Spleen (tissue), 11 donors: Measurements from ENCODE around the gene SUDS3. TPM values are rescaled to one million over a fixed set of nuclear protein-coding genes. Genes with fewer than 3 reads are reported as not detected.

Source experiments
- DNase-seq: peaks from one replicate; pipeline ENCODE4 v3.0.0-alpha.2; 2020
- H3K27ac ChIP-seq, 8 donors: fragments of 200-600 bp; sonication (generic) in 7 of 8; 1 replicate in 4 of 8; 2 replicates in 4 of 8; pipeline versions ENCODE4 v1.5.0 to v1.8.0; 2016 to 2021; ENCODE audit warnings: inconsistent platforms in 4 of 8, mild to moderate bottlenecking in 4 of 8, moderate library complexity in 1 of 8
- H3K27me3 ChIP-seq, 7 donors: fragments of 200-600 bp; sonication (generic) in 6 of 7; replicated peaks in 1 of 7; 1 replicate in 4 of 7; 2 replicates in 3 of 7; pipeline versions ENCODE4 v1.5.0 to v1.8.0; 2016 to 2021; ENCODE audit warnings: inconsistent platforms in 3 of 7, mild to moderate bottlenecking in 1 of 7
- H3K36me3 ChIP-seq, 6 donors: fragments of 200-600 bp; sonication (generic) in 5 of 6; 1 replicate in 4 of 6; 2 replicates in 2 of 6; pipeline versions ENCODE4 v1.5.0 to v1.8.0; 2016 to 2021; ENCODE audit warnings: inconsistent platforms in 2 of 6
- H3K4me1 ChIP-seq, 6 donors: fragments of 200-600 bp; sonication (generic) in 5 of 6; 1 replicate in 3 of 6; 2 replicates in 3 of 6; pipeline versions ENCODE4 v1.5.0 to v1.8.0; 2016 to 2021; ENCODE audit warnings: inconsistent platforms in 3 of 6
- H3K4me3 ChIP-seq, 8 donors: fragments of 200-600 bp; sonication (generic) in 7 of 8; 1 replicate in 4 of 8; 2 replicates in 4 of 8; pipeline versions ENCODE4 v1.5.0 to v1.8.0; 2016 to 2021; ENCODE audit warnings: inconsistent platforms in 4 of 8, mild to moderate bottlenecking in 4 of 8, moderate library complexity in 2 of 8
- H3K9me3 ChIP-seq, 8 donors: fragments of 200-600 bp; sonication (generic) in 7 of 8; 1 replicate in 4 of 8; 2 replicates in 4 of 8; pipeline versions ENCODE4 v1.5.0 to v1.8.0; 2016 to 2021; ENCODE audit warnings: inconsistent platforms in 4 of 8
- POLR2A ChIP-seq, 3 donors: fragments of 450-650 bp; IDR thresholded peaks; one replicate each; pipeline ENCODE4 v1.5.1; 2017; ENCODE audit warnings: antibody characterized with exemption in 3 of 3, mild to moderate bottlenecking in 1 of 3
- POLR2AphosphoS5 ChIP-seq, 3 donors: sonication (generic); formaldehyde crosslinking; IDR thresholded peaks; one replicate each; pipeline ENCODE4 v1.5.1; 2017; ENCODE audit warnings: antibody characterized with exemption in 3 of 3
- WGBS, 5 donors: extraction: QIAGEN DNeasy Blood & Tissue Kit in 3 of 5; methylation state at CpG; one replicate each; pipeline versions ENCODE4 v1.1.5 to v1.1.7; 2013 to 2018; 5-methylcytosine and 5-hydroxymethylcytosine counted together
- intact Hi-C: fragments of 100-400 bp; cut with DNase I; formaldehyde crosslinking; loops from one replicate; pipeline ENCODE4 v1.15.0; 2023; ENCODE audit warnings: low total_unique reads
- polyA plus RNA-seq, 3 donors: library from polyadenylated mRNA; stranded (reverse); fragments of 200-250 nt; gene quantifications; one replicate each; pipeline ENCODE4 v1.2.1, GENCODE V29; 2013
- total RNA-seq, 7 donors: library from RNA; depleted of rRNA in 3 of 7; stranded (reverse); fragments of >200 nt in 3 of 7; fragmentation: NEBNext Ultra II Directional in 4 of 7; extraction: Animal tissue kit (Norgen Biotek cat#: 25700) in 4 of 7; gene quantifications; one replicate each; pipeline versions ENCODE4 v1.1.0 to v1.2.1, GENCODE V29; 2016 to 2021
- TF ChIP-seq, protein P1 (sequence below), 11 experiments: fragments of 200-600 bp in 7 of 11; fragments of 450-650 bp in 4 of 11; sonication (generic) in 4 of 11; IDR thresholded peaks in 8 of 11; conservative IDR thresholded peaks in 3 of 11; 1 replicate in 7 of 11; 2 replicates in 4 of 11; pipeline versions ENCODE4 v1.4.0 to v1.8.0; 2016 to 2021; ENCODE audit warnings: antibody characterized with exemption in 11 of 11, inconsistent platforms in 4 of 11, mild to moderate bottlenecking in 1 of 11
- donor health status: healthy with polysubstance abuse.
- donor health status: DM: no; HTN: no; CAD: no; lungs with moderate emphysema.
- donor health status: DM: no; HTN: no; CAD: no.
- donor health status: Bipolar disorder and iron deficiency.
- donor health status: healthy.
- donor health status: DM: no; HTN: no; CAD: no.
- donor health status: DM: yes; HTN: yes; CAD: no.

The SUDS3 gene
- total and polyA plus RNA-seq, 10 donors = 8.3 to 90.9 (median 28.3) TPM

DNA sequence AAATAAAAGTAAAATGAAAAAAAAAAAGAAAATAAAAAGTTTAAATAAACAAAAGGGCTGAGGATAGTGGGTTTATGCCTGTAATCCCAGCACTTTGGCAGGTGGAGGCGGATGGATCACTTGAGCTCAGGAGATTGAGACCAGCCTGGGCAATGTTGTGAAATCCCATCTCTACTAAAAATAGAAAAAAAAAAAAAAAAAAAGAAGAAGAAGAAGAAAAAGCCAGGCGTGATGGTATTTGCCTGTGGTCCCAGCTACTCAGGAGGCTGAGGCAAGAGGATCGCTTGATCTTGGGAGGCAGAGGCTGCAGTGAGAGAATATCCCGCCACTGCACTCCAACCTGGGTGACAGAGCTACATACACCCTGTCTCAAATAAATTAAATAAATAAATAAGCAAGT is 7.5 kb upstream of the SUDS3 start:
- no peak for DNase-seq
- intact Hi-C loops = no loop called here
- Histone ChIP-seq H3K27ac (no peak overlapping the region), H3K36me3 (no peaks in the 10 kb centered on the region), H3K4me1 (peaks cover 3 to 66% (median 26%) of the 10 kb centered on the region in 6 donors), H3K4me3 (no peak overlapping the region), H3K27me3 (no peaks in the 10 kb centered on the region), H3K9me3 (no peaks in the 10 kb centered on the region)
- 58 to 86% (median 76%) methylated on average over 4 of the region's 4 CpGs for whole genome bisulfite sequencing, 5 donors
- TF ChIP-seq, protein P1, sequence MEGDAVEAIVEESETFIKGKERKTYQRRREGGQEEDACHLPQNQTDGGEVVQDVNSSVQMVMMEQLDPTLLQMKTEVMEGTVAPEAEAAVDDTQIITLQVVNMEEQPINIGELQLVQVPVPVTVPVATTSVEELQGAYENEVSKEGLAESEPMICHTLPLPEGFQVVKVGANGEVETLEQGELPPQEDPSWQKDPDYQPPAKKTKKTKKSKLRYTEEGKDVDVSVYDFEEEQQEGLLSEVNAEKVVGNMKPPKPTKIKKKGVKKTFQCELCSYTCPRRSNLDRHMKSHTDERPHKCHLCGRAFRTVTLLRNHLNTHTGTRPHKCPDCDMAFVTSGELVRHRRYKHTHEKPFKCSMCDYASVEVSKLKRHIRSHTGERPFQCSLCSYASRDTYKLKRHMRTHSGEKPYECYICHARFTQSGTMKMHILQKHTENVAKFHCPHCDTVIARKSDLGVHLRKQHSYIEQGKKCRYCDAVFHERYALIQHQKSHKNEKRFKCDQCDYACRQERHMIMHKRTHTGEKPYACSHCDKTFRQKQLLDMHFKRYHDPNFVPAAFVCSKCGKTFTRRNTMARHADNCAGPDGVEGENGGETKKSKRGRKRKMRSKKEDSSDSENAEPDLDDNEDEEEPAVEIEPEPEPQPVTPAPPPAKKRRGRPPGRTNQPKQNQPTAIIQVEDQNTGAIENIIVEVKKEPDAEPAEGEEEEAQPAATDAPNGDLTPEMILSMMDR (IDR thresholded peaks at IDR 0.05 in 8 of 11, conservative IDR thresholded peaks at IDR 0.05 in 3 of 11) = no peak
- TF ChIP-seq POLR2A (IDR thresholded peaks at IDR 0.05) = no peak
- no peak for TF ChIP-seq POLR2AphosphoS5 (IDR thresholded peaks at IDR 0.05)

DNA sequence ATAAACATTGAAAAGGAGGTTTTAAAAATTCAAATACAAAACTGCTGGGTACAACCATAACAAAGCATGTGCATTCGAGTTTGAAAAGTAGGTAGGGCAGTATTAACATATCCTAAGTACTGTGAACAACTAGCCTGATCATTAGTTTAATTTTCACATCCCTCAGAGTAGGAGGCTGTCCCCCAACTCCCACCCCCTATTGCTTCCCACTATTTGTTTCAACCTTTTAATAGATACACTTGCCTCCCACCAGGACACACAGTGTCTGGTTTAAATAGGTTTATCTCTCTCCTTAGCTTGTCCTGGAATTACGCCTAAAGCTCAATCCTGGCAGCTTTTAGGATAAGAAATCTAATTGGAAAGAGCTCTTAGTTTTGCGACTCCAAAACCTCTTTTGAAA is 5.8 kb upstream of the SUDS3 start:
- H3K4me1 ChIP-seq = peaks cover 6 to 68% (median 34%) of the 10 kb centered on the region in 6 donors
- WGBS, 5 donors = 41 to 62% (median 43%) methylated on average over 3 of the region's 3 CpGs
- no peak for DNase-seq
- H3K27me3 ChIP-seq = no peaks in the 10 kb centered on the region
- TF ChIP-seq, protein P1 (IDR thresholded peaks at IDR 0.05 in 8 of 11, conservative IDR thresholded peaks at IDR 0.05 in 3 of 11) = no peak
- TF ChIP-seq POLR2AphosphoS5 (IDR thresholded peaks at IDR 0.05) = no peak
- no peak for TF ChIP-seq POLR2A (IDR thresholded peaks at IDR 0.05)
- H3K27ac ChIP-seq = no peak overlapping the region
- no peaks in the 10 kb centered on the region for H3K36me3 ChIP-seq
- H3K9me3 ChIP-seq = no peaks in the 10 kb centered on the region
- intact Hi-C loops = loop anchor here (10.0 kb wide), 1 partner anchor 246 kb away; no protein-coding TSS in a partner anchor
- peak overlapping the region in 4 of 8 donors; percentile 68 to 90 (median 82) for H3K4me3 ChIP-seq

DNA sequence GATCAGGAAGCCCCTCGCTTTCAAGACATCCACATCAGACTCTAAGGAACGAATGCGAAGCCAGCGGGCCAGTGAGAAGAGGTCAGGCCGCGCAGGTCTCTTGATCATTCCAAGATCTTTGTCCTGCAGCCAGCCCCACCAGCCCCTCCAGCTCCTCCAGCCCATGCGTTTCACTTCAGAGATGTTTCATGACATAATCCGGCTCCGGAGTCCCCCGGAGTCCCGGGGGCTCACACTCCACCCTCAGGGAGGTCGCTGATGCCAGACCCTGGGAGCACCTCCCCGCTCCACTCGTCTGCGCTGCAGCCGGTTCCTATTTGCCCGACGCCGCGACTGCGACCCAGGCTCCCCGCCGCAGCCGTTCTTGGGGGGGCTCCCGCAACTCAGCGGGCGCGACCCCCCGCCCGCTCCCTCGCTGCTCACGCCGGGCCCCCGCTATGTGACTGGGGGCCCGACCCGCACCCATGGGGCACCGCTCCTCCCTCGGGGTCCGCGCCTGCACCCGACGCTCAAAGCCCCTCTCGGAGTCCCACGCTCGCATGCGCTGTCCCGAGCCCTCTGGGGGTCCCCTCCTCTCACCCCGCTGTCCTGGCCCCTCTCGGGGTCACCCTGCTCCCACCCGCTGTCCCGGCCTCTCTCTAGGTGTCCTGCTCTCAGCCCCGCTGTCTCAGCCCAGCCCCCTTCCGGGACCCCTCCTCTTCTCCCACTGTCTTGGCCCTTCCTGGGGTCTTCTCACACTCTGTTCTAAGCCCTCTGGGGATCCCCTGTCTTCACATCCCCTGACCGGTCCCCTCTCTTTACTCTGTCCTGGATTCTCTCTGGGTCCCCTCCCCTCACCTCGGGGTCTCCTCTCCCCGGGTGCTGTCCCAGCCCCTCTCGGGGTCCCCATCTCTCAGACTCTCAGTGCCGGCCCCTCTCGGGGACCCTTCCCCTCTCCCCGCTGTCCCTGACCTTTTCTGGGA is 4.8 kb upstream of the SUDS3 start:
- H3K4me3 ChIP-seq = peak overlapping the region; percentile 68 to 93 (median 88)
- 1 to 2% (median 2%) methylated on average over 39 to 60 of the region's 60 CpGs for WGBS, 5 donors
- peak in 1 of 3 donors; percentile 29 for TF ChIP-seq POLR2AphosphoS5 (IDR thresholded peaks at IDR 0.05)
- no peak for TF ChIP-seq POLR2A (IDR thresholded peaks at IDR 0.05)
- H3K4me1 ChIP-seq = peaks cover 10 to 73% (median 39%) of the 10 kb centered on the region in 6 donors
- H3K36me3 ChIP-seq = no peaks in the 10 kb centered on the region
- peak; percentile 90 for DNase-seq
- H3K27me3 ChIP-seq = no peaks in the 10 kb centered on the region
- no peaks in the 10 kb centered on the region for H3K9me3 ChIP-seq
- peak overlapping the region in 5 of 8 donors; percentile 87 to 95 (median 94) for H3K27ac ChIP-seq
- intact Hi-C loops = loop anchor here (10.0 kb wide), 1 partner anchor 247 kb away; no protein-coding TSS in a partner anchor

DNA sequence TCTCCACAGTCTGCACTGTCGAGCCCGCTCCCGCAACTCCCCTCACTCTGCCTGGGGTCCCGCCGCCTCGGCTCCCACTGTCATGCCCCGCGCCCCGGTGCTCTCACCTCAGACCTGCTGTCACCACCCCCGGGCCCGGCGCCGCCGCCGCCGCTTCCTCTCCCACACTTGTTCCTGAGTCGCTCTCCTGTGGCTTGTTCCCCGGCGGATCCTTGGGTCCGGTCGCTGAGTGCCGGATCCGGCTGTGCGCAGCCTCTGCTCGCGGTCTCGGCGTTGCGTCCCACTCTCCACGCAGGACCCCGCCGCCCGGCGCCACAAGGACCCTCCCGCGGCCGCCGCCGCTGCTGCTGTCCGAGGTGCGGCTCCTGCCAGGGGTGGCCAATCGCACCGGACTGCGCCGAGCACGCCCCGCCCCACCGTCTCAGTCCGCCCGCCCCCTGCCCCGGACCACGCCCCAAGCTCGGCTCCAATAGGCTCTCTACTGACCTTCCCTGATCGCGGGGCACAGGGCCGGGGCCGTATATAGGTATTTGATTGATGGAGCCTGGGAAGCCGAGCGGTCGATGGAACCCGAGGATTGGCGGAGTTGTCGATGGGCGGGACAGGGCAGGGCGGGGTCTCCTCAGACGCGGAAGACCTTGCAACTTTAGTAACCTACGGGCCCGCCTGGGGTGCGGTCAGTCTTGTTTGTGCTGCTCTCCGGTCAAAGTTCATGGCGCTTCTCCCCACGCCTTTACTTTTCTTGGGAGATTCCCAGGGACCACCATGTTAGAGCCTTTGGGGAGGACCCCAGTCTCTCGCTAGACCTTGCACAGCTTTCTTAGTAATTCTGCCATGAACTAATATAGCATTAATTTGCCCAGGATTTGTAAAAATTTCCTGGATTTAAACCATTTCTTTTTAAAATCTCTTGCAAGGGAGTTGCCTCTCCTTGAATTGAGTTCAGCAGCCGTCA is 3.5 kb upstream of the SUDS3 start, which contains the start of gene TAOK3:
Gene TAOK3, minus strand, starts transcription at position 367 of the 955 bp plus-strand sequence. CDS start 117,340 bp downstream, outside the sequence.
- TF ChIP-seq, protein P1 (IDR thresholded peaks at IDR 0.05 in 8 of 11, conservative IDR thresholded peaks at IDR 0.05 in 3 of 11) = peak in 1 of 11 experiments; percentile 51
- peak; percentile 51 to 88 (median 69) for TF ChIP-seq POLR2A (IDR thresholded peaks at IDR 0.05)
- peak; percentile 94 to 97 (median 95) for TF ChIP-seq POLR2AphosphoS5 (IDR thresholded peaks at IDR 0.05)
- WGBS, 5 donors = 0 to 1% (median 1%) methylated on average over 47 to 75 of the region's 75 CpGs
- peak; percentile 99 for DNase-seq
- Histone ChIP-seq H3K9me3 (no peaks in the 10 kb centered on the region), H3K4me1 (peaks cover 17 to 83% (median 48%) of the 10 kb centered on the region in 6 donors), H3K27me3 (no peaks in the 10 kb centered on the region), H3K36me3 (no peaks in the 10 kb centered on the region), H3K4me3 (peak within 1 kb of the TSS; percentile 68 to 93 (median 88)), H3K27ac (peak within 1 kb of the TSS; percentile 65 to 95 (median 94))
- intact Hi-C loops = loop anchor here (10.0 kb wide), 1 partner anchor 248 kb away; no protein-coding TSS in a partner anchor
